NK-92 (cell line): Measurements from ENCODE around the gene USP24.
"Not testable (repeated sequence)": the region's sequence is repeated elsewhere in the genome, so short reads cannot be mapped to it uniquely, and the experiment has no call there.

Experiments used
- DNase-seq: peaks from one replicate; lab custom pipeline; 2025; ENCODE audit not compliant: unreplicated experiment; lab: John Stamatoyannopoulos, UW

USP24 gene

DNA sequence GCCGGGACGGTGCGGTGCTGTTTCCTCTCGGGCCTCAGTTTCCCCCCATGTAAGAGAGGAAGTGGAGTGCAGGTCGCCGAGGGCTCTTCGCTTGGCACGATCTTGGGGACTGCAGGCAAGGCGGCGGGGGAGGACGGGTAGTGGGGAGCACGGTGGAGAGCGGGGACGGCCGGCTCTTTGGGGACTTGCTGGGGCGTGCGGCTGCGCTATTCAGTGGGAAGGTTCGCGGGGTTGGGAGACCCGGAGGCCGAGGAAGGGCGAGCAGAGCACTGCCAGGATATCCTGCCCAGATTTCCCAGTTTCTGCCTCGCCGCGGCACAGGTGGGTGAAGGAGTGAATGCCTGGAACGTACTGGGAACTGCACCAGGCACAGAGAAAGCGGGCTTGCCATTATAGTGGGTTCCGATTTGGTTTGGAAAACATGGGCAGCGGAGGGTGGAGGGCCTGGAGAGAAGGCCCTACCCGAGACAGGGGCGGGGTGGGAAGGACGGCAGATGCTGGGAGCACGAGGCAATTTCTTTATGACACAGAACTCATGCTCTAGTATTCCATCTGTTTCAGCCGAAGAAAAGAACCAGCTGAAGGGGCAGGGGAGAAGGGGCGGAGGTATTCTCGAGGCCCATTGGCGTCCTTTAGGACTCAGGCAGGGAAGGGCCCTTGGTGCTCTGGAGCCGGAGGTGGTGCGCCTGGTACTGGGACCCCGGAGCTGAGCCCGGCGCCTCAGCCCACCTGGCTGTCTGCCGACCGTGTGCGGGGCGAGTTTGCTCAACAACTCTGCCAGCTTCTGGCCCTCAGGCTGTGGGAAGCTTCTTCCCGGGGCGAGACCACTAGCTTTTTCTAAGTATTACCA is 174.9 kb downstream of the USP24 start:
- DNase-seq, result no peak

DNA sequence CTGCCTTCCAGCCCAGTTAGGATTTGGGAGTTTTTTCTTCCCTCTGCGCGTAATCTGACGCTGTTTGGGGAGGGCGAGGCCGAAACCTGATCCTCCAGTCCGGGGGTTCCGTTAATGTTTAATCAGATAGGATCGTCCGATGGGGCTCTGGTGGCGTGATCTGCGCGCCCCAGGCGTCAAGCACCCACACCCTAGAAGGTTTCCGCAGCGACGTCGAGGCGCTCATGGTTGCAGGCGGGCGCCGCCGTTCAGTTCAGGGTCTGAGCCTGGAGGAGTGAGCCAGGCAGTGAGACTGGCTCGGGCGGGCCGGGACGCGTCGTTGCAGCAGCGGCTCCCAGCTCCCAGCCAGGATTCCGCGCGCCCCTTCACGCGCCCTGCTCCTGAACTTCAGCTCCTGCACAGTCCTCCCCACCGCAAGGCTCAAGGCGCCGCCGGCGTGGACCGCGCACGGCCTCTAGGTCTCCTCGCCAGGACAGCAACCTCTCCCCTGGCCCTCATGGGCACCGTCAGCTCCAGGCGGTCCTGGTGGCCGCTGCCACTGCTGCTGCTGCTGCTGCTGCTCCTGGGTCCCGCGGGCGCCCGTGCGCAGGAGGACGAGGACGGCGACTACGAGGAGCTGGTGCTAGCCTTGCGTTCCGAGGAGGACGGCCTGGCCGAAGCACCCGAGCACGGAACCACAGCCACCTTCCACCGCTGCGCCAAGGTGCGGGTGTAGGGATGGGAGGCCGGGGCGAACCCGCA is 175.7 kb downstream of the USP24 start, which contains the start of gene PCSK9:
PCSK9 (plus strand) TSS at position 207 of the 741 bp plus-strand sequence; CDS start at position 497, 290 bp downstream.
- no peak for DNase-seq

DNA sequence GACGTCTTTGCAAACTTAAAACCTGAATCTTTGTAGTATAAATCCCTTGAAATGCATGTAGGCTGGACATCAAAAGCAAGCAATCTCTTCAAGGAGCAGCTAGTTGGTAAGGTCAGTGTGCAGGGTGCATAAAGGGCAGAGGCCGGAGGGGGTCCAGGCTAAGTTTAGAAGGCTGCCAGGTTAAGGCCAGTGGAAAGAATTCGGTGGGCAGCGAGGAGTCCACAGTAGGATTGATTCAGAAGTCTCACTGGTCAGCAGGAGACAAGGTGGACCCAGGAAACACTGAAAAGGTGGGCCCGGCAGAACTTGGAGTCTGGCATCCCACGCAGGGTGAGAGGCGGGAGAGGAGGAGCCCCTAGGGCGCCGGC is 176.2 kb downstream of the USP24 start:
- no peak for DNase-seq

DNA sequence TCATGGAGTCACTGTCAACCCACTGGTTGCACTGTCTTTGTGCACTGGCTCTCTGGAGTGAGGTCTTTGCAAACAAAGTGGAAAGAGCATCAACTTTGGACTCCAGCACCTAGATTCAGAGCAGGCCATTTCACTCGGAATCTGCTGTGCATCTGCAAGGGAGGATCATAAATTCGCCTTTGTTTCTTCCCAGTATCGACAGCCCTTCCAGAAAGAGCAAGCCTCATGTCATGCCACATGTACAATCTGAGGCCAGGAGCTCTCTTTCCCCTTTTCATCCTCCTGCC is 176.7 kb downstream of the USP24 start:
- DNase-seq, result no peak

DNA sequence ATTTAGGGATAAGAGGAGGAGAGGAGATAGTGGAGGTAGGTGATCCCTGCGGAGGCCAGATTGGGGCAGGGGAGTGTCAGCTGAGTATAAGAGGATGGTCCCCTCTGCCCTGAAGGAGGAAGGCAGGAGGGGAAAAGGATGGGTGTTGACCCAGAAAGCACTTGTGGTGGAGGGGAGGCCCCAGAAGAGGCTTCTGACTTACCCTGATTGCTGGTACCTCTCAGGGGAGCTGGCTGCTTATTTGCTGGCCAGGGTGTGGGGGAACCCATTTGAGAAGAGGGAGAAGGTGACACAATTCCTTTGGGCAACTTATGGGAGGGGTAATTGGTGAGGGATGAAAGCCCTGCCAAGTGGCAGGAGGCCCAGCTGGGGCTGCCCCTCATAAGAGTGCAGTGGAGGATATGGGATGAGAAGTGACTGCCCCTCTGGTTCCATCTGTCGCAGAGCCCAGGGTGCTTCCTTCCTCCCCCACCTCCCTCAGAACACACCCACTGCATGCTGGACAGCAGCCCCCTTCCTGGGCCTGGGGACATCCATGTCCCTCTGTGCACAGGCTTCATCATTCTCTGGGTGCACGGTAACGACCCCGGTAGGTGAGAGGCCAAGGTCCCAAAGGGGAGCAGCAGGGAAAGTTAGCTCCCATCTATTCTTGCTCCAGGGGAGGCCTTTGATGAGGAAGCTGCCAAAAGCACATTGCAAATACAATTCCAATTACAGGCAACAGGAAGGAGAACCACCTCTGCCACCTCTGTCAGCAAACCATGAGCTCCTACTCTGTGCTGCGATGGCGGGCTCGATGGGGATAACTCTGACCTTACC is 177.2 kb downstream of the USP24 start:
- DNase-seq, result no peak

DNA sequence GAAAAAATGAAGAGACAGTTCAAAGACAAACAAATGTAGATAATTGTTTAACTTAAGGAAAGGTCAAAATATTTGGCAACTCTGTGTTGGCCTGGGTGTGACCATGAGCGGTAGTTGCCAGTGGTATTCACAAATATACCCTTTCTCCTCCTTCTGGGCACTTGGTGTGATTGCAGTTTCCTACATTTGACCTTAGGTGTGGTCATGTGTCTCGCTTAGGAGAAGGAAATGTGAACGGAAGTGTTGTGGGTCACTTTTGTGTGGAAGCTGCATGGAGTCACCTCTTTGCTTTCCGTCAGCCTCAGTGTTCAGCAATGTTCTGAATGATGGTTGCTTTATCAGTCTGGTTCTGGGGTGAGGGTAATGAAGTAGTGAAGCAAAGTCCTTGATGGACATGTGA is 179.3 kb downstream of the USP24 start:
- no peak for DNase-seq

DNA sequence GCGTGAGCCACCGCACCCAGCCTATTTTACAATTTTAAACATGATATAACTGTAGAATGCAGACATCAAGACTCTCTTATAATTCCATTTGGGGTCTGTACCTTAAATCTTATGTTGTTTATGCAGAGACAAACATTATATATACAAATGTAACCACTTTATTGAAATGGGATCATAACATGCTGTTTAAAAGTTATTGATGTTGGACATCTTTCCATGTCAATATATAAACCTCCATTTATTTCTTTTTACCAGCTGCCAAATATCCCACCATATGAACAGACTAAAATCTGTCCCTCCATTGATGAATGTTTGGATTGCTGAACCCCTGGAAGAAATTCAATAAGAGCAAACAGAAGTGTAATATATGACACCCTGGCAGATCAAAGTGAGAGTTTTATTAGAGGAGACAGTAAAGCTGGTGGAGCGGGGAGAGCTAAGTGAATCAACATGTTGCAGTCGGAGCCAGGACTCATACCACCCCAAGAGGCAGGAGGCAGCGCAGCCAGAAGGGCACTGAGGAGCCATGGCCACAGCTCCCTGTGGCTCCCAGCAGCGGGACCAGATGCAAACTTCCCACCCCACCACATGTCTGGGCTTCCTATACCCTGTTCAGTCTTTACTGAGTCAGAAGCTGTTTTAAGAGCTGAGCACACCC is 180.6 kb downstream of the USP24 start:
- DNase-seq, result no peak

DNA sequence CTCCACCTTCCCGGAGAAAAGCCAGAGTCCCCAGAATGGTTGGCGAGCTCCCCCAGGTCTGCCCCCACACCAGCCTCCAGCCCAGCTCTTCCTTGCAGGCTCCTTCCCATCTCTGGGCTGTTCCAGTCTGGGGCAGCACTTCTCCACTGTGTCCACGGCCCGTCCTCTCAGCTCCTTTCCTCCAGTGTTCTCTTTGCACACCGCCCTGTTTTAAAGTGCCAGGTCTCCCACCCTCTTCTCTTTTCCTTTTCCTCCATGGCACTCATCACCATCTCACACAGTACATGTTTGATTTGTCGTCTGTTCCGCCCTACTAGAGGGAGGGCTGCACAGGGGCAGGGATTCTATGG is 181.9 kb downstream of the USP24 start:
- no peak for DNase-seq

DNA sequence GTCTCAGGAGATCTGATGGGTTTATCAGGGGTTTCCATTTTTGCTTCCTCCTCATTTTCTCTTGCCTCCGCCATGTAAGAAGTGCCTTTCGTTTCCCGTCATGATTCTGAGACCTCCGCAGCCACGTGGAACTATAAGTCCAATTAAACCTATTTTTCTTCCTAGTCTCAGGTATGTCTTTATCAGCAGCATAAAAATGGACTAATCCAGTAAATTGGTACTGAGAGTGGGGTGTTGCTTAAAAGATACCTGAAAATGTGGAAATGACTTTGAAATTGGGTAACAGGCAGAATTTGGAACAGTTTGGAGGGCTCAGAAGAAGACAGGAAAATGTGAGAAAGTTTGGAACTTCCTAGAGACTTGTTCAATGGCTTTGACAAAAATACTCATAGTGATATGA is 184.1 kb downstream of the USP24 start:
- not testable (repeated sequence) for DNase-seq

DNA sequence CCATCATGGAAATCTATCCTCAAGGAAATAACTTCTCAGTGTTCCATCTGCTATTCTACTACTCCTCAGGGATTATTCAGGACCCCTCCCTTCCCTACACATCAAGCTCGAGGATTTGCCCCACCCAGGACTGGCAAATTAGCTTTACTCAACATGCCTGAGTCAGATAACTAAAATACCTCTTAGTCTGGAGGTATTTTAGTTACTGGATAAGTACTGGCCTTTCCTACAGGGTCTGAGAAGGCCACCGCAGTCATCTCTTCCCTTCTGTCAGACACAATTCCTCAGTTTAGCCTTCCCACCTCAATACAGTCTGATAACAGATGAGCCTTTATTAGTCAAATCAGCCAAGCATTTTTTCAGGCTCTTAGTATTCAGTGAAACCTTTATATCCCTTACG is 188.5 kb downstream of the USP24 start:
- DNase-seq, result not testable (repeated sequence)

DNA sequence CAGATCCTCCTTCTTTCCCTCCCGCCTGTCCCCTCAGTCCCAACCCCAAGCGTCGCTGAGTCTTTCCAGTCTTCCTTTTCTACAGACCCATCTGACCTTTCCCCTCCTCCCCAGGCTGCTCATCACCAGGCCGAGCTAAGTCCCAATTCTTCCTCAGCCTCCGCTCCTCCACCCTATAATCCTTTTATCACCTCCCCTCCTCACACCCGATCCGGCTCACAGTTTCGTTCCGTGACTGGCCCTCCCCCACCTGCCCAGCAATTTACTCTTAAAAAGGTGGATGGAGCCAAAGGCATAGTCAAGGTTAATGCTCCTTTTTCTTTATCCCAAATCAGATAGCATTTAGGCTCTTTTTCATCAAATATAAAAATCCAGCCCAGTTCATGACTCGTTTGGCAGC is 191.0 kb downstream of the USP24 start:
- not testable (repeated sequence) for DNase-seq

DNA sequence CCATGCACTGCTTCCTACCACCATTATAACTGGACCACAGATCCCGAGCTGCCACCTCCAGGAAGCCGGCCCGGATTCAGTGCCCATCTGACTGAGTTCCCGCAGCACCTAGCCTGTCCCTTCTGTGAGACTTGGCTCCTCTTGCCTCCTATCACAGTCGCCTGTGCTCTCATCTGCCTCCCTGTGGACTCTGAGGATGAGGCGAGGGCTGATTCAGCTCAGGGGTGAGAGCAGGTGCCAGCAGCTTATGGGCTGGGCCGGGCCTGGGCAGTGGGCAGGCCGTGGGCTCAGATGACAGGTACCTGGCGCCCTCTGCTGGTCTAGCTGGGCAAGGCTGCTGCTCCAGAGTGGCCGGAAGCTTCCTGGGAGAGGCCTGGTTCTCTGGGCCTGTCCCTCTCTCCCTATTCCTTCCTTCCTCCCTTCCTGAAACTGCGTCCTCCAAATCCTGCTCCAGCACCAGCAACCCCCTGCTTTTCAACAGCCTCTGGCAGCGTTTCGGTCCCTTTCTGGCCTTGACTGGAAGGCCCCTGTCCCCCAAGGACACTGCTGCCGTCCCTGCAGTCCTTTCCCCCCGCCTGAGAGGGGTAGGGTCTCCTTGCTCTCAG is 193.1 kb downstream of the USP24 start:
- no peak for DNase-seq

DNA sequence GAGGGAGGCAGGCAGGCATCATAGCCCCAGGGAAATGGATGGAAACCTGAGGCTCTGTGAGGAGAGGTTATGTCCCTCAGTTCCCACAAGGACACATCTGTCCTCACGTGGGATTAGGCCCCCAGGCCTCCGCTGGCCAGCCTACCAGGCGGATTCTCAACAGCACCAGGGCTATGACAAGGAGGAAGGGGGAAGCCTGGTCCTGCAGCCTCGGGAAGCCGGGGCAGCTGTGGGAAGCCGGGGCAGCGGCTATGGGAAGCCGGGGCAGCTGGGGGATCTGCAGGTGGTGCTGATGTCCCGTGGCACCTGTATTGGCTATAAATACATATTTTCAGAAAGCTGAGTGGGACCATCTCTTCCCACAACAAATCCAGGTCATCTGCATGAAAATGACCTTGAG is 196.8 kb downstream of the USP24 start:
- DNase-seq, result no peak
